ENCODE measurements around the gene AQP12B.
"Not testable (repeated sequence)": the region's sequence is repeated elsewhere in the genome, so short reads cannot be mapped to it uniquely, and the experiment has no call there.

Gene AQP12B

DNA sequence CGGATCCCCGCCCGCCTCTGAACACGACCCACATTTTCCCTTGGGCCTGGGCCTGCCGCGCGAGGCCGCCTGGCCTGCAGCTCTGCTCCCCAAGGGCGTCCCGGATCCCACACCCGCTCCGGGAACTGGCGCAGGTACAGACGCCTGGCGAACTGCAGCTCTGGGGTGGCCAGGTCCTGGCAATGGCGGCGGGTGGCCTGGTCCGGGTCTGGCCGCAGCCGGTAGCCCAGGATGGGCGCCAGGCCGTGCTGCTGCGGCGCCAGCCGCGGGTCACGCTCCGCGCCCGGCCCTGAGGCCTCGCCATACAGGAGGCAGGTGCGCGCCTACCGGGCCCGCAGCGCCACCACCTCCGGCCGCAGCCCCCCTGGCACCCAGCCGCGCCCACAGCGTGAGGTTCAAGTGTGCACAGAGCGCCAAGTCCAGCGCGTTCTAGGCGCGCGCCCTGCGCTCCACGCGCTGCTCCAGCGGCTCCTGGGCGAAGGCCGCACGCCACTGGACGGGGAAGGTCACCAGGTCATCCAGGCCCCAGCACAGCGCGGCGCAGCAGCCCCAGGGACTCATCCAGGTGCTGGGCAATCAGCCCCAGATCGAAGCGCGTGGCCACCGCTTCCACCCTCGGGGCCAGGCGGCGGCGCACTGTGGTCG is 18.5 kb upstream of the AQP12B start:
- no peak for DNase-seq

GRCh38 chr2:240700616-240701015 is 17.9 kb upstream of the AQP12B start:
- DNase-seq: not testable (repeated sequence)

GRCh38 chr2:240699835-240700234 is 17.1 kb upstream of the AQP12B start:
- DNase-seq: not testable (repeated sequence)

DNA sequence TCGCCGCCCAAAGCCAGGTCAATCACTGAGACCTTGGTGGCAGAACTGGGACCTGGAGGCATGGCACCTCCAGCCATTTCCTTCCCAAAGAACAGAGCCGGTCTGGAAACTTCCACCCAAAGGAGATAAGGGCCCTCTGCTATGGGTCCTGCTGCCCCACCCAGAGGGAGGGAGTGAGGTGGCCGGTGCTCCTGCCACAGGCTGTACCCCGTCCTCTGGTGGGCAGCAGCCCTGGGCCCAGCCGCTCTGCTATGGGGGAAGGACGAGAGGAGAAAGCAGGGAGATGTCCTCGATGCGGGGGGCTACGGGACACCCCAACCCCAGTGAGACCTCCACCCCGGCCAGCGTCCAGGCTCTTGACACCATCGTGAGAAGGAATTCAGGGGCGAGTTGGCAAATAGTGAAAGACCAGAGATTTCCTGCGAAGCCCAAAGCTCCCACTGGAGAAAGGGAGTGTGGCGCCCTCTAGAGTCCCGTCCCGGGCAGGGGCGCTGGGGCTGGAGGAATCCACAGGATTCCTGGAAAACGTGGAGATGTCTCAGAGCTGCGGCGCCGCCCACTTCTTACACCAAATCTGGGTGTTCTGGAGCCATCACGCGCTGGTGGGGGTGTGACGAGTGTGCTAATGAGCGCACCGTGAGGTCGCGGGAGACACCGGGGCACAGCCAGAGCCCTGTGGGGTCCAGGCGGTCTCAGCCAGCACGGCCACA is 16.3 kb upstream of the AQP12B start:
- not testable (repeated sequence) for DNase-seq

DNA sequence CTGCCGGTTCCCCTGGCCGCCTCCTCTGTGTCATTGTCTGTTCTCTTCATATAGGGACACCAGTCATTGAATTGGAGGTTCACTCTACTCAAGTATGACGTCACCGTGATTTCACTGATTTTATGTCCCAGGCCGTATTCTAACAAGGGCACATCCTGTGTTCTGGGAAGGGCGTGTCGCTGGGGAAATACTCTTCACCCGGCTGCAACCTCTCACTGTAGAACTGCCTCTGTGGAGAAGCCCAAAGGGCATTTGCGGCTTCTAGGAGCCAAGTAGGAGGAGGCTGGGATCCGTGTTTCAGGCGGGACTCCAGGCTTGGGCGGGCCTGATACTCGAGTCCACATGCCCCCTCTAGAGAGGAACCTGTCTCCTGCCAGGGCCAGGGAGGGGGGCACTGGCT is 13.8 kb upstream of the AQP12B start:
- DNase-seq: not testable (repeated sequence)

DNA sequence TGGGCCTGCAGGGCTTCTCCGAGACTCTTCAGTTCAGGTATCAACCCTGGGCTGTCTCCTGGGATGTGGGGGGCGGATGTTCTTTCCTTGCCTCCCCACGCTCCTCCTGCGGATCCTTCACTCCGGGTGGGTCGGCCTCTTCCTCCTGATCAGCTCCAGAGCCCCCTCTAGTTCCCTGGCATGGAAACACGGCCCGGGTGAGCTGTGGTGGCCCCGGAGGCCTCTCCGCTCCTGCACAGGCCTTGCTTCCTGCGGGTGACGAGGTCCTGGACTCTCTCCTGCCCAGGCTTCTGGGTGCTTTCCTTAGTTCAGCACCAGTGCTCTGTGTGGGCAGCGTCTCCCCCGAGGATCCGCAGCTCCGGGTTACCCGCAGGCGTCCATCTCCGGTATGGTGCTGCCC is 12.9 kb upstream of the AQP12B start:
- DNase-seq: not testable (repeated sequence)

DNA sequence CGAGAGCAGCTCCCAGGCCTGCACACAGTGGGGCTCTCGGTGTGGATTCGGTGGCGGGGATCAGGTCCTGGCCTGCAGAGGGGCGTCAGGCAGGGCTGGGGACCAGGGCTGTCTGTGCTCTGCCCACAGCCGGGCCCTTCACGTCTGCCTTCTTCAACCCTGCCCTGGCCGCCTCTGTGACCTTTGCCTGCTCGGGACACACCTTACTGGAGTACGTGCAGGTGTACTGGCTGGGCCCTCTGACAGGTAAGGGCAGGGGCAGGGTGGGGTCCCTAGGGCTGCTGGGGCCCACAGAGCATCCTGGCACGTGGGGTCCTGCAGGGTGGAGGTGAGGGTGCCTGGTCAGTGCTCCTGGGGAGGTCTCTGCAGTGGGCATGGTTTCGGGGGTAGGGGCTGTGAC is 11.6 kb upstream of the AQP12B start:
- DNase-seq: not testable (repeated sequence)

GRCh38 chr2:240692583-240693561 is 10.2 kb upstream of the AQP12B start:
- DNase-seq: not testable (repeated sequence)

DNA sequence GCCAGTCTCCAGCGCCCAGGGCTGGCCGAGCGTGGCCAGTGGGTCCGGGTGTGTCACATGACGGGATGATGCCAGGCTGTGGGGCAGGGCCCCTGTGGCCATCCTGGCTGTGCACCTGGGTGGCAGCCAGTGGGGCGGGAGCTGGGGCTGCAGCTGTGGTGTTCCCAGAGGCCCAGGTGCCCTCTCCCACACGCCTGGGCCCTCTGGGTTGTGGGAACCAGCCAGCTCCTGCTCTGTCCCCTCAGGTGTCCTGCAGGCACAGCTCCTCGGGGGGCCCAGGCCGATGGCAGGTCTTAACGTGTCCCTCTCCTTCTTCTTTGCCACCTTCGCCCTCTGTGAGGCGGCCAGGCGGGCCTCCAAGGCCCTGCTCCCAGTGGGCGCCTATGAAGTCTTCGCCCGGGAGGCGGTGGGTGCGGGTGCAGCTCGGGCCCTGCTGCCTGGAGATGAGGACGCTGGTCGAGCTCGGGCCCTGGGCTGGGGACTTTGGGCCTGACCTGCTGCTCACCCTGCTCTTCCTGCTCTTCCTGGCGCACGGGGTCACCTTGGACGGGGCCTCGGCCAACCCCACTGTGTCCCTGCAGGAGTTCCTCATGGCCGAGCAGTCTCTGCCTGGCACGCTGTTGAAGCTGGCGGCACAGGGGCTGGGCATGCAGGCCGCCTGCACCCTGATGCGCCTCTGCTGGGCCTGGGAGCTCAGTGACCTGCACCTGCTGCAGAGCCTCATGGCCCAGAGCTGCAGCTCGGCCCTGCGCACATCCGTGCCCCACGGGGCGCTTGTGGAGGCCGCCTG is 9.1 kb upstream of the AQP12B start, which contains the start of gene AQP12A:
Gene AQP12A (plus strand): TSS at position 236 of the 790 bp plus-strand sequence. CDS start 48 bp downstream, at position 284.
- DNase-seq: not testable (repeated sequence)

- not testable (repeated sequence) for DNase-seq
These were observed 8.4 kb upstream of the AQP12B start for GRCh38 chr2:240691075-240691427.

GRCh38 chr2:240690421-240691074 is 7.9 kb upstream of the AQP12B start:
- peak; percentile 40 to 41 for DNase-seq

GRCh38 chr2:240689975-240690374 is 7.3 kb upstream of the AQP12B start:
- no peak for DNase-seq

GRCh38 chr2:240688553-240688919 is 5.9 kb upstream of the AQP12B start:
- DNase-seq: no peak

GRCh38 chr2:240687741-240688552 is 5.3 kb upstream of the AQP12B start:
- no peak for DNase-seq

GRCh38 chr2:240687045-240687740 is 4.5 kb upstream of the AQP12B start:
- DNase-seq: no peak

- no peak for DNase-seq
These were observed 3.8 kb upstream of the AQP12B start for GRCh38 chr2:240686460-240686859.

GRCh38 chr2:240685771-240686371 is 3.2 kb upstream of the AQP12B start:
- DNase-seq: no peak

- not testable (repeated sequence) for DNase-seq
These were observed 1.5 kb upstream of the AQP12B start for GRCh38 chr2:240683980-240684728.
